Neuron (in vitro differentiated cells): ENCODE measurements around the gene C22orf15.

Experiments
- H2AFZ ChIP-seq: one replicate; pipeline ENCODE4 v1.6.1; 2013; ENCODE audit warnings: low read depth, mild to moderate bottlenecking, inconsistent platforms, low read length, moderate library complexity
- H3K27me3 ChIP-seq: one replicate; pipeline ENCODE4 v1.6.1; 2013; ENCODE audit warnings: low read length; ENCODE audit not compliant: insufficient read depth
- H3K36me3 ChIP-seq: one replicate; pipeline ENCODE4 v1.6.1; 2013; ENCODE audit warnings: low read length; ENCODE audit not compliant: insufficient read depth
- H3K4me1 ChIP-seq: one replicate; pipeline ENCODE4 v1.6.1; 2013; ENCODE audit warnings: low read length; ENCODE audit not compliant: insufficient read depth
- H3K4me3 ChIP-seq: 2 replicates; pipeline ENCODE4 v1.5.1; 2013; ENCODE audit warnings: mild to moderate bottlenecking, low read length, moderate library complexity
- H3K9me3 ChIP-seq: one replicate; pipeline ENCODE4 v1.6.1; 2013; ENCODE audit warnings: low read length

The C22orf15 gene

GRCh38 chr22:23742505-23743264 lies 20.1 kb upstream of the C22orf15 start:
- Histone ChIP-seq H3K4me3 (no peak overlapping the region), H2AFZ (no peak overlapping the region), H3K27me3 (no peaks in the 10 kb centered on the region), H3K9me3 (peaks cover 2% of the 10 kb centered on the region), H3K4me1 (no peaks in the 10 kb centered on the region), H3K36me3 (peaks cover 37% of the 10 kb centered on the region)

GRCh38 chr22:23743303-23743705 lies 19.5 kb upstream of the C22orf15 start:
- peaks cover 37% of the 10 kb centered on the region for H3K36me3 ChIP-seq
- peaks cover 2% of the 10 kb centered on the region for H3K9me3 ChIP-seq
- no peaks in the 10 kb centered on the region for H3K4me1 ChIP-seq
- H3K4me3 ChIP-seq, result no peak overlapping the region
- H3K27me3 ChIP-seq, result no peaks in the 10 kb centered on the region
- no peak overlapping the region for H2AFZ ChIP-seq

DNA sequence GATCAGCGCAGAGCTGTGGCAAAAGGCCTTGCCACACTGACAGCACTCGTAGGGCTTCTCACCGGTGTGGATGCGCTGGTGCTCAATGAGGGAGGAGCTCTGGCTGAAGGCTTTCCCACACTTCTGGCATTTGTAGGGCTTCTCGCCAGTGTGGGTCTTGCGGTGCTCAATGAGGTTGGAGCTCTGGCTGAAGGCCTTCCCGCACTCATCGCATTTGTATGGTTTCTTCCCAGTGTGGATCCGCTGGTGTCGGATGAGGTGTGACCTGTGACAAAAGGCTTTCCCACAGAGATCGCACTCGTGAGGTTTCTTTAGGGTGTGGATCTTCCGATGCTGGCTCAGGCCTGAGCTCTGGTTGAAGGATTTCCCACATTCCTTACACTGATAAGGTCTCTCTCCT lies 18.8 kb upstream of the C22orf15 start:
- no peaks in the 10 kb centered on the region for H3K4me1 ChIP-seq
- no peaks in the 10 kb centered on the region for H3K27me3 ChIP-seq
- H2AFZ ChIP-seq, result no peak overlapping the region
- peaks cover 2% of the 10 kb centered on the region for H3K9me3 ChIP-seq
- no peak overlapping the region for H3K4me3 ChIP-seq
- H3K36me3 ChIP-seq, result peaks cover 37% of the 10 kb centered on the region

- no peak overlapping the region for H3K4me3 ChIP-seq
- H3K4me1 ChIP-seq, result no peaks in the 10 kb centered on the region
- peaks cover 2% of the 10 kb centered on the region for H3K9me3 ChIP-seq
- no peak overlapping the region for H2AFZ ChIP-seq
- H3K27me3 ChIP-seq, result no peaks in the 10 kb centered on the region
- peaks cover 37% of the 10 kb centered on the region for H3K36me3 ChIP-seq
Observed at GRCh38 chr22:23744485-23744884, 18.3 kb upstream of the C22orf15 start.

GRCh38 chr22:23745791-23746190 lies 17.0 kb upstream of the C22orf15 start:
- H3K27me3 ChIP-seq, result no peaks in the 10 kb centered on the region
- peaks cover 2% of the 10 kb centered on the region for H3K9me3 ChIP-seq
- H3K36me3 ChIP-seq, result peaks cover 37% of the 10 kb centered on the region
- H3K4me1 ChIP-seq, result peaks cover 8% of the 10 kb centered on the region
- no peak overlapping the region for H2AFZ ChIP-seq
- no peak overlapping the region for H3K4me3 ChIP-seq

DNA sequence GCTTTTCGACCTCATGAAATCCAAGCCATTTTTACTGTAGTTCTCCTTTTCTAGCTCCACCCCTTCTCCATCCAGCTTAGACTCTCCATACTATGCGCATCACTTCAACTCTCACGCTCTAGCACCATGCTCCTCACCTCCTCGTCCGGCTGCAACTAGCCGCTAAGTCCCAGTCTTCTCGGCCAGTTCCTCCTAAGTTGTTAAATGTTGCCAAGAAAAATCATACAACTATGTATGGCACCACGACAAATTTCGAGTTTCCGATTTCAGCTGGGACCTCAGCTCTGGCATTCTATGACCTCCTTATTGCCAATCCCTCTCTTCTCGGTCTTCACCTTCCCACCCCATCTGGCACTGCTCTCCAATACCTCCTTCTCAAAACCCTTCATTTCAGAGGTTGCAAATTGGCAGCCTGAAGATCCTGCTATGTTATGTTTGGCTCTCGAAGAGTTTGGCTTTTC lies 12.9 kb upstream of the C22orf15 start:
- Histone ChIP-seq H2AFZ (peak overlapping the region; percentile 70), H3K4me1 (peaks cover 14% of the 10 kb centered on the region), H3K9me3 (no peaks in the 10 kb centered on the region), H3K36me3 (peaks cover 8% of the 10 kb centered on the region), H3K27me3 (no peaks in the 10 kb centered on the region), H3K4me3 (peak overlapping the region; percentile 97)

- Histone ChIP-seq H3K36me3 (peaks cover 4% of the 10 kb centered on the region), H3K4me3 (peak overlapping the region; percentile 97), H3K27me3 (no peaks in the 10 kb centered on the region), H2AFZ (peak overlapping the region; percentile 70), H3K9me3 (no peaks in the 10 kb centered on the region), H3K4me1 (peaks cover 14% of the 10 kb centered on the region)
Observed at GRCh38 chr22:23750367-23750713, 12.4 kb upstream of the C22orf15 start.

DNA sequence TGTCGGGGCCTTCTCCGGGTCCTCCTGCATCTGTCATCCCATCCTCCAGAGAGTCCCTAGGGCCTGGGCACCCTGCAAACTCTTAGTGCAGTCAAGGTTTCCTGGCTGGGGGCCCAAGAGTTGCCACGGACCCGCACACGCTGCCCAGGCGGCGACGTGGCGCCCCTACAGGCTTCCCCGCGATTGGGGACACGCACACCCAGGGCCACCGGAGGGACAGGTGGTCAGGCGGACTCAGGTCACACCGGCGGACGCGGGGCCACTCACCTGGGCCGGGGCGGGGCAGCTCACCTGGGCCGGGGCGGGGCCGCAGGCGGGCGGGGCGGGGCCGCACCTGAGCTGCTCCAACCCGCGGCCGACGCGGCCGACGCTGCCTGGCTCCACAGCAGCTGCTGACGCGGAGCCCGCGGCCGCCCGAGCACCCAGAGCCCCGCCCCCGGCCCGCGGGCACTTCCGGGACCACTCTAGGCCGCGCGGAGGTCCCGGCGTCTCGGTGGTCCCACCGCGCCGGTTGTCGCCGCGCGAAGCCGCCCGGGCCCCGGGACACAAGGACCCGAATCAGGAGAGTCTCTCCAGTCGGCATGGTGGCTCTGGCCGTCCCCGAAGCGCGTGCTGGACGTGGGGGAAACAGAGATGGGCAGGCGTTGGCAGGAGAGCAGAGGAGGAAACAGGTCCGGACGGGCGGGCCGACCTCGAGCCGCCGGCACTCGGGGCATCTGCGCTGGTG lies 11.9 kb upstream of the C22orf15 start, which contains the start of gene ZNF70:
TSS of gene ZNF70 (minus strand) at position 399 of the 727 bp plus-strand sequence. CDS start 5,972 bp downstream, outside the sequence.
- peaks cover 14% of the 10 kb centered on the region for H3K4me1 ChIP-seq
- no peaks in the 10 kb centered on the region for H3K27me3 ChIP-seq
- peak within 1 kb of the TSS; percentile 97 for H3K4me3 ChIP-seq
- H3K36me3 ChIP-seq, result peaks cover under 1% of the 10 kb centered on the region
- H2AFZ ChIP-seq, result peak within 1 kb of the TSS; percentile 70
- H3K9me3 ChIP-seq, result no peaks in the 10 kb centered on the region

- Histone ChIP-seq H3K36me3 (no peaks in the 10 kb centered on the region), H3K27me3 (no peaks in the 10 kb centered on the region), H3K4me3 (peak overlapping the region; percentile 97), H3K4me1 (peaks cover 14% of the 10 kb centered on the region), H3K9me3 (no peaks in the 10 kb centered on the region), H2AFZ (peak overlapping the region; percentile 70)
Observed at GRCh38 chr22:23751441-23751996, 11.3 kb upstream of the C22orf15 start.

DNA sequence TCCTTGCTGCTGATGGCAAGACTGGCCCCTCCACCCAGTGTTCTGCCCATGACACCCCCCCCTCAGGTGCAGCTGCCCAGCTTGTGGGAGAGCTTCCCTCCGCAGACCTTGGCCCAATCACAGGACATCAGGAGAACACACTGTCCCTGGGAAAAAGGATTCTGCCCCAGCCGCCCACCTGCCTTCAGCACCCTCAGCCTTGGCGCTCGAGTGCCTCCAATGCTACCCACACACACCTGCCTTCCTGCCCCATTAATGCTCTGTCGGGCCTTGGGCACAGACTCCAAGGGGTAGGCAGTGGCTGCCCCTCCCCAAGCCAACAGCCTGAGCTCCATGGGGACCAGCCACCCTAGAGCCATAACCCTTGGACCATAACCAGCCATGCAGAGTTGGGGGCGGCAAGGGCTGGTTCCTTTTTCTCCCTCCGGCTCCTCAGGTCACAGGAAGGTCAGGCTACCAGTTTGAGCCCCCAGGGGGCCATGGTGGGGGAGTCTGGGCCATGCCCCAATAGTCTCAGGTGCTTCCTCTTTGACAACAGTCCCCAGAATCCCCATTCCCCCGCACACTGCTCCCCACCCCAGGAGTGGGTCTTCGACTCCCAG lies 10.6 kb upstream of the C22orf15 start:
- no peak overlapping the region for H3K4me3 ChIP-seq
- no peaks in the 10 kb centered on the region for H3K27me3 ChIP-seq
- peaks cover 14% of the 10 kb centered on the region for H3K4me1 ChIP-seq
- no peaks in the 10 kb centered on the region for H3K36me3 ChIP-seq
- H2AFZ ChIP-seq, result no peak overlapping the region
- H3K9me3 ChIP-seq, result no peaks in the 10 kb centered on the region

DNA sequence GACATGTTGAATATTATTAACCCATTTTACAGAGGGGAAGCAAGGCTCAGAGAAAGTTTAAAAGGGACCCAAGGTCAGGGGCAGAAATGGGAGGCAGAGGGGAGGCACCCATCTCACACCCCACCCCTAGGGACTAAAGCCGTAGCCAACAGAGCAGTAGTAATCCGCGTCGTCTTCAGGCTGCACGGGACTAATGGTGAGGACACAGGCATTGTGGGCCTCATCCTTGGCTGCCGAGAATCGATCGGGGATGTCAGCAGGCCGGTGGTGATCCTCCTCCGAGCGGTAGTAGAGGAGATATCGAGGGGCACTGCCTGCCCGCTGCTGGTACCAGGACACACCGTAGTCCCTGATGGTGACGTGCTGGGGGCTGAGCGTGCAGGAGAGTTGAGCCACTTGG lies 10.0 kb upstream of the C22orf15 start:
- H3K4me3 ChIP-seq, result no peak overlapping the region
- H2AFZ ChIP-seq, result no peak overlapping the region
- H3K27me3 ChIP-seq, result no peaks in the 10 kb centered on the region
- H3K9me3 ChIP-seq, result no peaks in the 10 kb centered on the region
- H3K4me1 ChIP-seq, result peaks cover 14% of the 10 kb centered on the region
- no peaks in the 10 kb centered on the region for H3K36me3 ChIP-seq

DNA sequence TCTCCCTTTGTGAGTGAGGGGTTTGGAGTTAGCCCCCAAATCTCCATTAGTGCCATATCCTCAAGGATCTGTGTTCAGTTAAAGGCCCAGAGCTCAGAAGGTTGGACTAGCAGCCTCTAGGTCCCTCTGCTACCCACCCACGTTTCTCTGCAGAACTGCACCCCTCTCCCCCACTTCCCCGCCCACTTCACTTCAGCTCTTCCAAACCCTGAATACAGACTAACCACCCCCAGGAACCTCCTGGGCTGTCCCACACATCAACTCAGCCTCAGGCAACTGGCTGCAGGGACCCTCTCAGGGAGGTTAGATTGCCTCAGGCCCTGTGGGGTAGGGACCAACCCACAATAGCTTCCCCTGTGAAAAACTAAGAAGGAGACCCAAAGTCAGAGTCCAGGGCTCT lies 9.4 kb upstream of the C22orf15 start:
- no peaks in the 10 kb centered on the region for H3K9me3 ChIP-seq
- no peak overlapping the region for H2AFZ ChIP-seq
- no peaks in the 10 kb centered on the region for H3K36me3 ChIP-seq
- H3K4me1 ChIP-seq, result peaks cover 14% of the 10 kb centered on the region
- H3K27me3 ChIP-seq, result no peaks in the 10 kb centered on the region
- H3K4me3 ChIP-seq, result no peak overlapping the region
